Stimulated activated CD8-positive, alpha-beta memory T cell treated with anti-CD3 and anti-CD28 coated beads, Interleukin-7, amount 100 ng/mL, for 48 hours (primary cell): ENCODE results near the gene MBTPS1.

Source experiments
- DNase-seq, 2 donors: peaks; one replicate each; pipeline ENCODE4 v3.0.0-alpha.2; 2020; ENCODE audit warnings: low read depth in 1 of 2; ENCODE audit errors: extremely low read depth in 1 of 2

MBTPS1 gene

DNA sequence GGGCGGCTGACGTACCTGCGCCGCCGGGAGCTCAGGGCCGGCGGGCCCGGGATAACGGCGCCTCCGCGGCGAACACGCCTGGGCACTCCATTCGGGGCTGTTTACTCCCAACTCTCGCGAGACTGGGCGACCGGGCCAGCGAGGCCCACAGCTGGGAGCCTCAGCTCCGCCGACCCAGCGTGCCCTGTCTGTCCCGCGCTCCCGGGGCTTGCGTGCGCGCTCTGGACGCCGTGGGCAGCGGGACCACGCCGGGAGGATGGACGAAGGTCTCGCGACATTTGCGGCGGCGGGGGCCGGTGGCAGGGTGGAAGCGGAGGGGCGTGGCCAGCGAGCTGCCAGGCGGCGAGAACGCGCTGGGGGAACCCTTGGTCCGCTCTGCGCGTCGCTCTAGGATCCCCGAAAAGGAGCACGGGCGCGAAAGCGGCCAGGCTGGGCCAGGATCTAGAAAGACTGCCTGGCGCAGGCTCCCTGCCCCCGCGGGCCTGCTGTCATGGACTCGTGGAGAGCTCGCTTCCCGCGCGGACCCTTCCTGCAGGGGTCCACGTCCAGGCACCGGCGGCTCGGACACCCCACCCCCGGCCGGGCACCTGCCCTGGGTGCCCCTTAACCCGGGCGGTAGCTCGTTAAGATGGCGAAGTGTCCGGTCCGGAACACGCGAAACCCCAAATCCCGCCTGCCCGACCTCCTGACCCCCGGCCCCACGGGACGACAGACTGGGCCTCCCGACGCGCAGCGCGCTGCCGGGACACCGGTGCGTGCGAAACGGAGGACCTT is at the start of gene MBTPS1:
MBTPS1 (minus strand) TSS at position 223 of the 774 bp plus-strand sequence. CDS start 15,159 bp downstream, outside the sequence.
- DNase-seq, result peak; percentile 95 to 98

DNA sequence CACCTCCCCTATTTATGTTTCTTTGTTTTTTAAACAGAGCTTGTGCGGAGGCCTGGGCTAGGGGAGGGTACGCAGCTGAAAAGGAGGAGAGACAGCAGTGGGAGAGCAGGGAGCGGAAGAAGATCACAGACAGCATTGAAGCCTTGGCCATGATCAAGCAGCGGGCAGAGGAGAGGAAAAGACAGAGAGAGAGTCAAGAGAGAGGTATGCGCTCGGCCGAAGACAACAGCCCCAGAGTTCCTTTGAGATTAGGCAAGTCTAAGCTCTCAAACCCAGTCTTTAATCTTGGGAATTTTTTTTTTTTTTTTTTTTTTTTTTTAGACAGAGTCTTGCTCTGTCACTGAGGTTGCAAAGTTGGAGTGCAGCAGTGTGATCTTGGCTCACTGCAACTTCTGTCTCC is 49.0 kb upstream of the MBTPS1 start:
- DNase-seq, result no peak

DNA sequence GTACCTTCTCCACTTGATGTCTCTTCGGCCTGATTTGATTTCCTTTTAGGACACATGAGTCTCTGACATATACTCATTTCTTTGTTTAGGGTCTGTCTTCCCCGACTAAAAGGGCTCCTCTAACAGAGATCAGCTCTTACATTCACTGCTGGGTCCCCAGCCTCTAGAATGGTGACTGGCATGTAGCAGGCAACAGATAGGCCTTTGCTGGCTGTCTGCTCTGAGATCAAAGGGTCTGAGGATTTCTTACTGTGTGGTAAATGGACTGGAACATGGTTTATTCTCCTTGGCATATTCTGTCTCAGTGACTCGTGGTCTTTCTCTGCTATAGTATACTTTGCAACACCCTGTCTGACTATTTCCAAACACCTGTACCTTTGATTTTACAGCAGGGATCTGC is 45.1 kb upstream of the MBTPS1 start:
- no peak for DNase-seq

DNA sequence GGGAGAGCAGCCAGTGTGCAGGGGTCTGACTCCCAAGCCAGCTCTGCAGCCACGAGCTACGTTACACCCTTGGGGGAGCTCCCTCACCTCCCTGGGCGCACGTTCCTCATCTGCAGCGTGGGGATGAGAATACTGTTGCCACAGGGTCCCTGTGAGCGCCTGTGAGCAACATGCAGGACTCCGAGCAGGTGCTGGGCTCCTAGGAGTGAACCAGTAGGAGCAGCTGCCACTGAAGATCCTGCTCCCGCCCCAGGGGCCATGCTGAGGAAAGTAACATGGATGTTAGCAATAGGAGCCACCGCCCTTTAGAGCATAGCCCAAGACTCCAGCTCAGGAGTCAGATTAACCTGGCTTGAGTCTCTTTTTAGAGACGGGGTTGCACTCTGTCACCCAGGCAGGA is 44.3 kb upstream of the MBTPS1 start:
- no peak for DNase-seq

DNA sequence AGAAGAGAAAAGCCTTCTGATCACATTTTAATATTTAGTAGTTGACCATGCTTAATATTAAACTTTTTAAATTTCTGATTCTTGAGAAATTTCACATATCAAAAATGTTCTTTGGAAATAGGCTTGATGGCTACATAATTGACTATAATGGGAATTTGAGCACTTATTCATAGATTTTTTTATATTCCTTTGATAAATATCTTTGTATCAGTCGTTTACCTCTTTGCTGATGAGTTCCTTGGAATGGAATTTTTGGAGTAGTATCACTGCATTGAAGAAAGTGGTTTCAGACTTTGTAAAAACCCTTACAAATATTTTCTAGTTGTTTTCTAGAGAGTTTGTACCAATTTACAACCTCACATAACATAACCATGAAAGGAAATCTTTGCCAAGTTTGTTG is 43.1 kb upstream of the MBTPS1 start:
- no peak for DNase-seq

DNA sequence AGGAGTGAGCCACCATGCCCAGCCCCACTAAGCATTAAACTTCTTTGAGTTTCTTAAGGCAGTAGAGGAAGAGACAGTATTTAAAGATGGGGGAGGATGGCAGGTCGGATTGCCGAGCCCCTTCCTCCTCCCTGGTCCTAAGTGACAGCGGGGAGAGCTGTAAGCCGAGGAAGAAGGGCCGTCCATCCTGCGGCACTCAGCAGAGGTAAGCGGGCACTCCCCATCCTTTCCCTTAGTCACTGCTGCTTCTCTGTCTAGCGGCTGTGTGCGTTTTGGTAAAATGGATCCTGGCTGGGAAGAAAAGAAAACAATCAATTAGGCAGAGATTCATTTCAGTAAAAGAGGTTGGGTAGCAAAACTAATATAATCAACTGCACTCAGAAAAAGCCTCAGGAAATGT is 42.3 kb upstream of the MBTPS1 start:
- no peak for DNase-seq

DNA sequence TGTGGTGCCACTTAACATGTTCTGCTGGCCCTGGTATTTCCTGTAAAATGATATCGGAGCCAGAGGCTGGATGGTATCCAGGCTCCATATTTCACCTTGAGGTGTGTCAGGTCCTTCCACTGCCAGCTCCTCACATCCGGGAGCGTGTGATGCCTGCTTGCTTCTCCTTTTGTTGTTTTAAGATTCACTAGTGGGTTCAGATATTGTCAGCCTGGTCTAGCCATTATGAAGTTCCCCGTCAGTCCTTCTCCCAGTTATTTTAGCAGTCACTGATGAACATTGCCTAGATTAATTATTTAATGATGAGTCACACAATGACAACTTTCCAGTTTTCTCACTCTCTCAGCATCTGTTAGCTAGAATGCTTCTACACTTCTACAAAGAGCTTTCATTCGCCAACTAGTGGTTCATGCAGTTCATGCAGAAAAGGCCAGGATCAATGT is 39.6 kb upstream of the MBTPS1 start:
- DNase-seq, result no peak

DNA sequence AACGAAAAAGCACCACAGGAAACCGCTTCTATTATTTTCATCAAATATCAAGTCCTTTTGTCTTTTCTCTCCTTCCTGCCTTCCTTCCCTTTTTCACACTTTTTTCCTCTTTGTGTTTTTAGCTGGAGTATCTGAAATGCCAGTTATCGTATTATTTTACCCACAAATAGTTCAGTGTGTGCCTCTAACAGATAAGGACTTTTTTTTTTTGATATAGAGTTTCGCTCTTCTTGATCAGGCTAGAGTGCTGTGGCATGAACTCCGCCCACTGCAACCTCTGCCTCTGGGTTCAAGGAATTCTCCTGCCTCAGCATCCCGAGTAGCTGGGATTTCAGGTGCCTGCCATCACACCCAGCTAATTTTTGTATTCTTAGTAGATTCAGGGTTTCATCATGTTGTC is 39.0 kb upstream of the MBTPS1 start:
- no peak for DNase-seq

DNA sequence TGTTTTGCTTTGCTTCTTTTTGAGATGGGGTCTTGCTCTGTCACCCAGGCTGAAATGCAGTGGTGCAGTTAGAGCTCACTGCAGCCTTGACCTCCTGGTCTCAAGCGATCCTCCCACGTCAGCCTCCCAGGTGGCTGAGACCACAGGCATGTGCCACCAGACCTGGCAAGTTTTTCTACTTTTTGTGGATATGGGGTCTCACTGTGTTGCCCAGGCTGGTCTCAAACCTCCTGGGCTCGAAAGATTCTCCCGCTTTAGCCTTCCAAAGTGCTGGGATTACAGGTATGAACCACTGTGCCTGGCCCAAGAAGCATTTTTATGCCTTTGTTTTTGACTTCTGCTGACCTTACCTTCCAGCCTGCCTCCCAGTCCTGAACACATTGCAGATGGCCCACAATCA is 38.5 kb upstream of the MBTPS1 start:
- DNase-seq, result no peak

DNA sequence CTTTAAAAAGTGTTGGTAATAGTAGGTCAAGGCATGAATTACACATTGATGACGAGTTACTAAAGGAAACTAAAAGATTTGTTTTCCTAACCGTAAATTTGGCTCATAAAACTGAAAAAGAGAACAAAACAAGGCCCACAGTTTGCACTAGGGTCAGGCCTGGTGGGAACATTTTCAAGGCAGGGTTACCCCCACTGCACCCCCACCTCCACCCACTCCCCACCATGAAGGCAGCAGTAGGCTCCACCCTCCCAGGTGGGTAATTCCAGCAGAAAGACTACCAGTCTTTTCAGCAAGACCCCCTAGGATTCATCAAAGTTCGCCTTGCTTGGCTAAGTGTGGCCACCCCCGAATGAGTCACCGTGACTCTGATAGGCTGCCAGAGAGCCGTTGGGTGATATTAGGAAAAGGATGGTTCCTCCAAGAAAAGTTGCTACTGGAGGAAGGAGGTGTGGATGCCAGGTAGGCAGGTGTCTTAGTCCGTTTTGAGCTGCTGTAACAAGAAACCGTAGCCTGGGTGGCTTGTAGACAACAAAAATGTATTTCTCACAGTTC is 37.0 kb upstream of the MBTPS1 start:
- DNase-seq, result no peak

DNA sequence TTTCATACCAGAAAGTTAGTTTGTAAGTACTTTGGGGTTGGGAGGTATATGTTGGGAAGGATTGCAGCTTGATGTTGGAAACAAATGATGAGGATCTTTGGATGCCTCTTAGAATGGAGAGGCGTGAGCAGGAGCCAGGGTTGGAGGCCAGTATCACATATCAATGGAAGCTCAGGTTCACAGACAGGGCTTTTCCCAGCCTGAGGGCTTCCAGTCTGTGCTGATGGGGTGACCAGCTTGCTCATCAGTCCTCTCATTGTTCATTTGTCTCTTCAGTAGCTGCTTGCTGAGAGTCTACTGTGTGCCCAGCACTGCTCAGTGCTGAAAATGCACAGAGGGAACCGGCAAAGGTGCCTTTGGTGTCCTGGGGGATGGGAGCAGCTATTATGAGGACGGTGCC is 34.2 kb upstream of the MBTPS1 start:
- no peak for DNase-seq

DNA sequence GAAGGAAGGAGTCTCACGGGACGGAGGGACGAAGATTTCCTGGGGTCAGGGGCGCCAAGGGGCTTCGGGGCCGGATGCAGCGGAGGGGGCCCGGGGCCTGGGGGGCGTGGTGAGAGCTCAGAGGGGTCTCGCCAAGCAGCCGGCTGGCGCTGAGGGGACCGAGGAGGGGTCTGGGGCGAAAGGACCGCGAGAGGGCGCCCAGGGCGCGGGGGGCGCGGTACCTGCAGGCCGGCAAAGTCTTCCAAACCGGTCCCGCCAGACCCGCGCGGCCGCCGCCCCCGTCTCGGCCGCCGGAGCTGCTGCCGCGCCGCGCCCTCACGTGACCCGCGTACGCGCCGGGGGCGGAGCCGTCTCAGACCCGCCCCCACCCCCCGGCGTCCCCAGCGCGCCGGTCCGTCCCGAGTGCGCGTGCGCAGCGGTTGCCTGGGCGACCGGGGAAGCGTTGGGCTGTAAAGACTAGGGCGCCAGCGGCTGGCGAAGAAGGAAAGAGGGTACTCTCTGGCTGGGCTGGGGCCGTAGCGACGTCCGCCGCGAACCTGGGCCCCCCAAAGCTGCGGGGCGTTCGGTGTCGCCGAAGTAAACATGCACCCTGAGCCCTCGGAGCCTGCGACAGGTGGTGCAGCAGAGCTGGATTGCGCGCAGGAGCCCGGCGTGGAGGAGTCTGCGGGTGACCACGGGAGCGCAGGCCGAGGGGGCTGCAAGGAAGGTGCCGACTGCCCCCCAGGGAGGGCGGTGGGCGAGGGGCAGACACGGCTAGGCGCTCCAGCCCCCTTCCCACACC is 28.3 kb upstream of the MBTPS1 start, which contains the start of the genes DNAAF1 and HSDL1:
DNAAF1 (plus strand) TSS at position 450 of the 781 bp plus-strand sequence; CDS start at position 583, 133 bp downstream.
HSDL1 (minus strand) TSS at position 319 of the 781 bp plus-strand sequence. CDS start 13,856 bp downstream, outside the sequence.
- peak; percentile 80 to 86 for DNase-seq

DNA sequence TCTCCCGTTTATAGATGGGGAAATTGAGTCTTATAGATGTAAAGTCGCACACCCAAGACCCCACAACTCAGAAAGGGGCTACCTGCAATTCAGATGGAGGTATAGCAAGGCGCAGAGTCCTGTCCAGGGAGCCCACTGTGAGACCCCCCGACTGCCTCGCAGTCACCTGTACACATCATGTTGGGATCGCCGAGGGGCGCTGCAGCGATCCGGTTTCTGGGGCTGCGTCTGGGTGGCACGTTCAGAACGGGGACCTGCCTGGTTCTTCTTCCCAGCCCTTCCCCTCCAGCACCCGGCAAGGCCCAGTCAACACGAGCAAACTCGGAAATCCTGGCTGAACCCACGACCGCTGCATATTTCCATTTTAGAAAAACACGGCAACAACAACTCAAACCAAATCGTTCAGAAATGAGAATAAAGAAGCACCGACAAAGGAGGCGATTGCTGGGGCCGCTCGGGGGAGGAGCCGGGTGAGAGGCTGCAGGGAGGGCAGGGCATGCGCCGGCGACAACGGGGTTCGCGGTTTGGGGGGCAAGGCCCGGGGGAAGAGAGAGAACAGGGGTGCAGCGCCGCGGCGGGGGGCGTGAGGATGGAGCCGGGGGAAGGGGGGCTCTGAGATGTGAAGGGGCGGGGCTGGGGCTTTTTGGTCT is 27.6 kb upstream of the MBTPS1 start:
- DNase-seq, result peak in 1 of 2 donors; percentile 25

DNA sequence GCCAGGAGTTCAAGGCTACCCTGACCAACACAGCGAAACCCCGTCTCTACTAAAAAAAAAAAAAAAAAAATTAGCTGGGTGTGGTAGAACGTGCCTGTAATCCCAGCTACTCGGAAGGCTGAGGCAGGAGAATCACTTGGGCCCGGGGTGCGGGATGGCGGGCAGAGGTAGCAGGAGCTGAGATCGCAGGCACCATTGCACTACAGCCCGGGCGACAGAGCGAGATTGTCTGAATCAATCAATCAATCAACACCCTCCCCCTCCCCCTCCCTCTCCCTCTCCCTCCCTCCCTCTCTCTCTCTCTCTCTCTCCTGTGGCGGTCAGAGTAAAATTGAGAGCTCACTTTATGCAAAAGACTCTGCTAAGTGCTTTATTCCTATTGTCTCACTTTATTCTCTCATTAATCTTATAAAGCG is 27.1 kb upstream of the MBTPS1 start:
- DNase-seq, result no peak

DNA sequence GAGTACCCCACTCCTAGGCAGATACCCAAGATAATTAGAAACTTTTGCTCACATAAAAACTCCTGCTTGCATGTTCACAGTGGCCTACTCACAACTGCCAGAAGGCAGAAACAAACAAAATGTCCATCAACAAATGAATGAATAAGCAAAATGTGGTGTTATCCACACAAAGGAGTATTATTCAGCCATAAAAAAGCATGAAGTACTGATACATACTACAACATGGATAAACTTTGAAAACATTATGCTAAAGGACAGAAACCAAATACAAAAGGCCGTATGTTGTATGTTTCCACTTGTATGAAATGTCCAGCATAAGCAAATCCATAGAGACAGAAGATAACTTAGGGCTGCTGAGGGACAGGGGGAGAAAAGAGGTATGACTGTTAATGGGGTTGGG is 26.3 kb upstream of the MBTPS1 start:
- no peak for DNase-seq

DNA sequence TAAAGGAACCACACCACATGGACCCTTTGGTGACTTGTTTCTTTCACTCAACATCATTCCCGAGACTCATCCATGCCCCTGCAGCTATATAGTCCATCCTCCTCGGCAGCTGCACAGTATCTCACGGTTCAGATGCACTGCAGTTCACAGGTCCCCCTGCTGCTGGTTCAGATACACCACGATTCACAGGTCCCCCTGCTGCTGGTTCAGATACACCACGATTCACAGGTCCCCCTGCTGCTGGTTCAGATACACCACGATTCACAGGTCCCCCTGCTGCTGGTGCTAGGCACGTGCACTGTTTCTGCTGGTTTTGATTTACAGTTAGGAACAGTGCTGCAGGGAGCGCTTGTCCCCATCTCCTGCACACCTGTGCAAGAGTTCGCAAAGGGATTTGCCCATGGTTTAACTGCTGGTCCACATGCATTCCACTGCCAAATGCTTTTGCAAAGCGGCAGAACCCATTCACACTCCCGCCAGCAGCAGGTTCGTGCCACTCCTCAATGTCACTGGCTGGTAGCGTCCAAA is 24.5 kb upstream of the MBTPS1 start:
- DNase-seq, result no peak

DNA sequence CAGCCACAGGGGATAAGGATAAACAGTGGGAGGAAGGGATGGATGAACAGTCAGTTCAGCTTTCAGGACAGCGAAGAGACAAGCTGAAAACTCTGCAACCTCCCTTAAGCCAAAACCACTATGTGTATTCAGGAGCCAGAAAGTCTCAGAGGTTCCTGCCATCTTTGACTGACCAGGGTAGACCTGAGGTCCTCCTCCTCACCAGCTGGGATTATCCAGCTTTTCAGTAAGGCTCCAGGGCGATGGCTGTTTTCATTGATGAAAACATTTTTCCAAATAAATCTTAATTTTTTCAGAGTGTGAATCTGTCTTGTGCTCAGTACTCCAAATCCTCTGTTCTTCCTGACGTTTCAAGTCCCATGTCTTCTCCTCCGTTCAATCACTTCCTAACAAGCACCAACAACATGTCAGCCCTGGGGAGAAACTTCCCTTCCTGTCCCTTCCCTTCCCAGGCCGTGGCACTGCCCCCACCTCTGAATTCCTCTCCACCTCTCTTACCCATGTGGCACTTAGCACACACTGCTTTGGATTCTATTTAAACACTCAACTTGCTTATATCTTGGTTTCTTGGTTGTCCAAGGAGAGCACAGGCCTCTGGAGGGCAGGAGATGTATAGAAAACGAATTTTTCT is 23.0 kb upstream of the MBTPS1 start:
- no peak for DNase-seq

DNA sequence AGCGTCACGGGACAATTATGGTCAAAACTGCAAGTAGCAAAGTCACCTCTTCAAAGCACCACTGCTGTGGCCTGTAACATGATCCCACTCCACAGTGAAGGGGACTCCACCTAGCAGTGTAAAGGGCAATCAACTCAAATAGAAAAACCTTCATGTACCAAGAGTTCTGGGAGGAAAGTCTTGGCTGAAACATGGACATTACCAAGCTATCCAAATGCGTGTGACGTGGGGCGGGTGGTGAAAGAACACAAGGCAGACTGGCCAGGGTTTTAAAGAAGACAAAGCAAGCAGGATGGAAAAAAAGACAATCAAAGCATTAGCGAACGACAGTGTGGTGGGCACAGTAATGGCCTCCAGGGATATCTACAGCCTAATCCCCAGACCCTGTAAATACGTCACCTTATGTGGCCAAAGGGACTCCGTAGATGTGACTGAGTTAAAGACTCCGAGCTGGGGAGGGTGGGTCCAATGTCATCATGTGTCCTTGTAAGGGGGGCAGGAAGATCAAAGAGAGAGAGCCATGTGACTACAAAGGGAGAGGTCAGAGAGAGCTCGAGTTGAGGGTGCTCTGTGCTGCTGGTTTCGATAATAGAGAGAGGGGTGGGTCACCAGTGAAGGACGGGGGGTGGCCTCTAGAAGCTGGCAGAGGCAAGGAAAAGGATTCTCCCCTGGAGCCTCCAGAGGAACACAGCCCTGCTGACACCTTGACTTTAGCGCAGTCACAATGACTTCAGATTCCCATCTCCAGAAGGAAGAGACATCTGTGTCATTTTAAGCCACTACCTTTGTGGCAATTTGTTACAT is 22.3 kb upstream of the MBTPS1 start:
- DNase-seq, result peak in 1 of 2 donors; percentile 34

DNA sequence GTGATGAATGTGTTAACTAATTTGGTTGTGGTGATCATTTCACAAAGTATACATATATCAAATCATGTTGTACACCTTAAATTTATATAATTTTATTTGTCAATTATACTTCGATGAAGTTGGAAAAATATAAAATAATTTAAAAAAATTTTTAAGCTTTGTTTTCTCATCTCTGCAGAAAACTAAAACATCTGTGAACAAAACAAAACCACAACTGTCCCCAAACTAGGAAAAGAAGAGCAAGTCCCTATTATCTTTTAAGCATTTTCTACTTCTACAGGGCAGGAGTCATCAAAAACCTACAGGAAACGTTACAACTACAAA is 21.7 kb upstream of the MBTPS1 start:
- DNase-seq, result no peak
